ENCODE results near the gene SUGCT. TPM values are rescaled to one million over a fixed set of nuclear protein-coding genes. Genes with fewer than 3 reads are reported as not detected.

SUGCT gene
- total and polyA plus RNA-seq, 2 of the 13 experiments (the other 11 are each of a cell fraction or from before 2014, with no cell fraction given): 10.1 to 22.2 TPM

DNA sequence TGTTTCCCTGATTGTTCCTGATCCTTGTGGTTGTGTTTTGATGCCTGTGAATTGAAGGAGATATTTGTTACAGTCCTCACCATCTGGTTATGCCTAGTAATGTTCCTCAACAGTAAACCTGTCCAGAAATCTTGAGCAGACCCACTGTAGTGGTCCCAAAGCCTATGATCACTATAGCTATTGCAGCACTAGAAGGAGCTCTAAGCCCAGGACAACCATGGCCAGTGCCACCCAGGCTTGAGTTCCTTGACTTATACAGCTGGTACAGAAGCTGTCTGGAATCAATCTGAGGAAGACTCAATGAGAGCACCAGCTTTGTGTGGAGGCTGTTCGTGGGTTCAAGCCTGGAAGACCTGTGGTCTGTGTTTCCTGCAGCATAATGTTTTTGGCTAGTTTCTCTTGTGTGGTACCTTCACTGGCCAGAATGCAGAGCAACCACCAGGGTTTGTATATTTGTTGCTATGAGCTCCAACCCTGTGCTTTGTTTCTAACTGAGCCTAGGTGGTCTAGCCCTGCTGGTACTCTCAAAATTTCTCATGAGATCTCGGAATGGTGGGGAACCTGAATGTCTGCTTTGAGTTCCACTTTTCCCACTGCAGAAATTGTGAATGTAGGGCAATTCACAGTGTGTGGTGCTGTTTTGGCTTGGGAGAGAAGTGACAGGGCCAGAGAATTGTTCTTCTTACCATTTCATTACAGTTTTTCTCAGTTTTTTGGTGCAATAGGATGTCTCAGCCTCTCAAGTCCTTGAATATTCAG, 355.2 kb downstream of the SUGCT start (continued):
- TF ChIP-seq, protein P1, sequence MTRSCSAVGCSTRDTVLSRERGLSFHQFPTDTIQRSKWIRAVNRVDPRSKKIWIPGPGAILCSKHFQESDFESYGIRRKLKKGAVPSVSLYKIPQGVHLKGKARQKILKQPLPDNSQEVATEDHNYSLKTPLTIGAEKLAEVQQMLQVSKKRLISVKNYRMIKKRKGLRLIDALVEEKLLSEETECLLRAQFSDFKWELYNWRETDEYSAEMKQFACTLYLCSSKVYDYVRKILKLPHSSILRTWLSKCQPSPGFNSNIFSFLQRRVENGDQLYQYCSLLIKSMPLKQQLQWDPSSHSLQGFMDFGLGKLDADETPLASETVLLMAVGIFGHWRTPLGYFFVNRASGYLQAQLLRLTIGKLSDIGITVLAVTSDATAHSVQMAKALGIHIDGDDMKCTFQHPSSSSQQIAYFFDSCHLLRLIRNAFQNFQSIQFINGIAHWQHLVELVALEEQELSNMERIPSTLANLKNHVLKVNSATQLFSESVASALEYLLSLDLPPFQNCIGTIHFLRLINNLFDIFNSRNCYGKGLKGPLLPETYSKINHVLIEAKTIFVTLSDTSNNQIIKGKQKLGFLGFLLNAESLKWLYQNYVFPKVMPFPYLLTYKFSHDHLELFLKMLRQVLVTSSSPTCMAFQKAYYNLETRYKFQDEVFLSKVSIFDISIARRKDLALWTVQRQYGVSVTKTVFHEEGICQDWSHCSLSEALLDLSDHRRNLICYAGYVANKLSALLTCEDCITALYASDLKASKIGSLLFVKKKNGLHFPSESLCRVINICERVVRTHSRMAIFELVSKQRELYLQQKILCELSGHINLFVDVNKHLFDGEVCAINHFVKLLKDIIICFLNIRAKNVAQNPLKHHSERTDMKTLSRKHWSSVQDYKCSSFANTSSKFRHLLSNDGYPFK (CRISPR knock-in tag; IDR thresholded peaks at IDR 0.05; ENCODE audit: borderline replicate concordance): no peak
- TF ChIP-seq ZFP1 (CRISPR knock-in tag; IDR thresholded peaks at IDR 0.05) (no peak), HNRNPL (IDR thresholded peaks at IDR 0.05; ENCODE audit: low read depth, low read length) (no peak)
- TF ChIP-seq, protein P2, sequence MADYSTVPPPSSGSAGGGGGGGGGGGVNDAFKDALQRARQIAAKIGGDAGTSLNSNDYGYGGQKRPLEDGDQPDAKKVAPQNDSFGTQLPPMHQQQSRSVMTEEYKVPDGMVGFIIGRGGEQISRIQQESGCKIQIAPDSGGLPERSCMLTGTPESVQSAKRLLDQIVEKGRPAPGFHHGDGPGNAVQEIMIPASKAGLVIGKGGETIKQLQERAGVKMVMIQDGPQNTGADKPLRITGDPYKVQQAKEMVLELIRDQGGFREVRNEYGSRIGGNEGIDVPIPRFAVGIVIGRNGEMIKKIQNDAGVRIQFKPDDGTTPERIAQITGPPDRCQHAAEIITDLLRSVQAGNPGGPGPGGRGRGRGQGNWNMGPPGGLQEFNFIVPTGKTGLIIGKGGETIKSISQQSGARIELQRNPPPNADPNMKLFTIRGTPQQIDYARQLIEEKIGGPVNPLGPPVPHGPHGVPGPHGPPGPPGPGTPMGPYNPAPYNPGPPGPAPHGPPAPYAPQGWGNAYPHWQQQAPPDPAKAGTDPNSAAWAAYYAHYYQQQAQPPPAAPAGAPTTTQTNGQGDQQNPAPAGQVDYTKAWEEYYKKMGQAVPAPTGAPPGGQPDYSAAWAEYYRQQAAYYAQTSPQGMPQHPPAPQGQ (CRISPR knock-in tag; IDR thresholded peaks at IDR 0.05; ENCODE audit: borderline replicate concordance): no peak
- TF ChIP-seq, protein P3, sequence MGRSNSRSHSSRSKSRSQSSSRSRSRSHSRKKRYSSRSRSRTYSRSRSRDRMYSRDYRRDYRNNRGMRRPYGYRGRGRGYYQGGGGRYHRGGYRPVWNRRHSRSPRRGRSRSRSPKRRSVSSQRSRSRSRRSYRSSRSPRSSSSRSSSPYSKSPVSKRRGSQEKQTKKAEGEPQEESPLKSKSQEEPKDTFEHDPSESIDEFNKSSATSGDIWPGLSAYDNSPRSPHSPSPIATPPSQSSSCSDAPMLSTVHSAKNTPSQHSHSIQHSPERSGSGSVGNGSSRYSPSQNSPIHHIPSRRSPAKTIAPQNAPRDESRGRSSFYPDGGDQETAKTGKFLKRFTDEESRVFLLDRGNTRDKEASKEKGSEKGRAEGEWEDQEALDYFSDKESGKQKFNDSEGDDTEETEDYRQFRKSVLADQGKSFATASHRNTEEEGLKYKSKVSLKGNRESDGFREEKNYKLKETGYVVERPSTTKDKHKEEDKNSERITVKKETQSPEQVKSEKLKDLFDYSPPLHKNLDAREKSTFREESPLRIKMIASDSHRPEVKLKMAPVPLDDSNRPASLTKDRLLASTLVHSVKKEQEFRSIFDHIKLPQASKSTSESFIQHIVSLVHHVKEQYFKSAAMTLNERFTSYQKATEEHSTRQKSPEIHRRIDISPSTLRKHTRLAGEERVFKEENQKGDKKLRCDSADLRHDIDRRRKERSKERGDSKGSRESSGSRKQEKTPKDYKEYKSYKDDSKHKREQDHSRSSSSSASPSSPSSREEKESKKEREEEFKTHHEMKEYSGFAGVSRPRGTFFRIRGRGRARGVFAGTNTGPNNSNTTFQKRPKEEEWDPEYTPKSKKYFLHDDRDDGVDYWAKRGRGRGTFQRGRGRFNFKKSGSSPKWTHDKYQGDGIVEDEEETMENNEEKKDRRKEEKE (IDR thresholded peaks at IDR 0.05): no peak
